Kidney glomerular epithelial cell (primary cell): ENCODE data around the gene LRMDA.
A peak's percentile ranks its signal among the peaks of the same experiment; 100 is the strongest.

Experiments
- DNase-seq: peaks from one replicate; lab custom pipeline; 2025; lab: John Stamatoyannopoulos, UW

LRMDA gene

DNA sequence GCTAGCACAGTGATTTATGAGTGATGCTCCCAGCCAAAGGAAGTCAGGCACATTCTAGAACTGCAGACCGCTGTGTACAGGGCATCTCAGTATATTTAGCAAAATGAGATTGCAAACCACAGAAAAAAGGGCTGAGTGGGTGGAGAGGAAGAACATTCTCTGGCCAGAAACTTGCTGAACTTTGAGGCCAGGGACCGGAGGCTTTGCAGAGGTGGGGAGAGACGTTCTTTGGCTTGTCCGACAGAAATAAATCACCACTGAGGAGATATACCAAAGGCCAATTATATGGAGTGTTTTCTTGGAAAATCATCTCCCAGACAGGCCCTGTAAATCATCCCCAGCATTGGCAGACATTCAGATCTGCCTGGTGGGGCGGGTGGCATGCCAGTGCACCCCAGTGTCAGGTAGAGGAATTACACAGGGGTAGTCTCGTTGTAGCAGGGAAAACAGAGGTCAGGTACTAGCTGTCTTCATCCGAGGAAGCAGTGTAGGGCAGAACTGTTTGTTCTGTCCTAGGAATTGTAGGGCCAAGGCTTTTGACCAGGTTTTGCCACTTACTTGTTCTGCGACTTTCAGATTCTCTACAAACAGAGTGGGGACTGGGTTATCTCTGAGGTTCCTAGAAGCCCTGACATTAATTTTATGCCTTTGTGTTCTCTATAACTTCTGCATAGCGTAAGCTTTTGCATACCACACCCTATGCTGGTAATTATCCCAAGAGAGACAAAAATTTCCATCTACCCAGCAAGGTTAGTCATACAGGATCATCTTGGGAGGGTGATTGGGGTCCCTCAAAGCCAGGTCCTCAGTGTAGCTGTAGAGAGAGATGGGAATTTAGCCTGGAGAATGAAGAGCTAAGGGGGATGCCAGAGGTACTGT lies 655.6 kb downstream of the LRMDA start:
- peak; percentile 97 for DNase-seq

GRCh38 chr10:76088008-76088407 lies 656.6 kb downstream of the LRMDA start:
- no peak for DNase-seq

- DNase-seq = peak; percentile 13
These were observed 657.6 kb downstream of the LRMDA start for GRCh38 chr10:76088980-76089379.

DNA sequence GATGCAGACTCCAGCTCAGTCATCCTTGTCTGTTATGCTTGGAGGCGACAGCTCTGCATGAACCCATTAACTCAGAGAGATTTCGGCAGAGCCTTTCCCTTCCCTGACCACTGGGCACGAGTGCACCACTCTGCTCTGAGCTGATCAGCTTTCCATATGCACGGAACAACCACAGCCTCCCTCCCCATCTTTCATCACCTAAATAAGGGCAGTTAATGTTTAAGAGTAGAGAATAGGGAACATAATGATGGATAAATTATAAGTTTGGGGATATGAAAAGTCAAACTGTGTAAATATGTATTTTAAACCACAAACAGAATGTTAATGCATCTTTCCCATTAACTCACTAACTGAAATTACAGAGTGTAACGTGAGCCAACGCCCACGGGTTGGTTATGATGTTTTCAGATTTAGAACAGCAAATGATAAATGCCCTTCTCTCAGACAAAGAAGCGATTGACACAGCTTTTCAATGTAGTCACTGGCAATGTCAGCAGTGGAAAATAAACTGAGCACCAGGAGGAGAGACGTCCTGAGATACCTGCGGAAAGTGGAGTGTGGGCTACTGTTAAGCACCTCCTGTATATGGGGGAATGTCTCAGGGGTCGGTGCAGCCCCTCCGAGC lies 658.2 kb downstream of the LRMDA start:
- DNase-seq = no peak

DNA sequence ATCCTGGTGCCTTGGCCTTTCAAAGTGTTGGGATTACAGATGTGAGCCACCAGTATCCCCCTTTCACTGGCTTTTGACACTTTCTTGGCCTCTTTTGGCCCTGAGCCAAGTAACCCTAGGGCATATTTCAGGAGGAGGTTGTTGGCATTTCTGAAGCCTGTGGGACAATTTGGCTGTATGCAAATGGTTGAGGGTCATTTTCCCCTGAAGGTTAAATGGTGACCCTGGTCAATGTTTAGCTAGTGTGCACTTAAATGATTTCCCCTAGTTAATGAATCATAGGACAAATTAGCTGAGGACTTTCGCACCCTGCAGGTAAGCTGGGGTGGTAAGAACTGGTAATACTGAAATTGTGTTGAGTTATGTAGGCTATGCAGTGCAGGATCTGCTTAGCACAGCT lies 660.5 kb downstream of the LRMDA start:
- no peak for DNase-seq

DNA sequence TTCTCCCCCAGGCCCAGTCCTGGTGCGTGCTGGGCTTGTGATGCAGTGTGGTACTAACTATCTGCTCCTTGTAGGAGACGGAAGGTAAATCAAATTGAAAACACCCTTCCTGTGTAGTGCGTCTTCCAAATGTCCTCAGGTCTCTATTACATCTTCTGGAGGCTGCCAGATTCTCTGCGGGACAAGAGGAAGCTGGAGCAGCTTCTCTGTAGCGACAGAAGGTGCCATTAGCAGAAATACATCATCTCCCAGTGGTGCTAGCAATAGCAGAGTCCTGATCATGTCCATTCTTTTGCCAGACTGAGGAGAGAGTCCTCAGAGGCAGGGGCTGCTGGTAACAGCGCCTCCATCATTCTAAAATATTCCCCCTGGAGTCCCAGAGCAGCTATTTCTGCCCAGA lies 675.2 kb downstream of the LRMDA start:
- no peak for DNase-seq

DNA sequence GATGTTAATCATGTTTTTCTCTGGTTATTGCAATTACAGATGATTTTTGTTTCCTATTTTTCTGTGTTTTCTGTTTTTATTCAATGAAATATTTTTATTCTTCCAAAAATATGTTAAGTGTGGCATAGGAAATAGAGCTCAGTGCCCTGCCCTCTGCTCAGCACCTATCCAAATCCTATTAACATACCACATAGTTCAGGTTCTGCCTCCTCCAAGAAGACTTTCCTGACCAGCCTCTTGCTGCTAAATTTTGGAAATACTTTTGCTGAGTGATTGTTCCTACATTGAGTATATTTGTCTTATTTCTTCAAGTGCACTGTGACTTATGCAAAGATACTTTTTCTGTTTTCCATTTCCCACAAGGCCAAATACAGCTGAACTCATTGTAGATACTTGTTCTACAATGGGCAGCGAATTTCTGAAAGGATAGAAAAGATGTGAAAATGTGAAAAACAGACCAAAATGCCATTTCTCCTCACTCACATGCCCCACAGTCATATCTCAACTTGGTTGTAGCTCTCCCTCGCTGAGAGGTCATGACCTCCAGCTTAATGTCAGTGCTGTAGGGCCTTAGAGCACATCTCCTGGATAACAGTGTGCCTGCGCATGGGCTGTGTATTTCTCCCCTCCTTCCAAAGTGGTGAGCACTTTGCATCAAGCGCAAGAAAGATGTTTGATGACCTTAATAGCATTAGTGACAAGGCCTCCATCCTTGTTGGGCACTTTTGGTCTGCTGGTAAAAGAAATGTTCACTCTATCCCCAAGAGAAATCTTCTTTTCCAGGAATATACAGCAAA lies 677.3 kb downstream of the LRMDA start:
- no peak for DNase-seq

- no peak for DNase-seq
These were observed 680.0 kb downstream of the LRMDA start for GRCh38 chr10:76111404-76111803.

DNA sequence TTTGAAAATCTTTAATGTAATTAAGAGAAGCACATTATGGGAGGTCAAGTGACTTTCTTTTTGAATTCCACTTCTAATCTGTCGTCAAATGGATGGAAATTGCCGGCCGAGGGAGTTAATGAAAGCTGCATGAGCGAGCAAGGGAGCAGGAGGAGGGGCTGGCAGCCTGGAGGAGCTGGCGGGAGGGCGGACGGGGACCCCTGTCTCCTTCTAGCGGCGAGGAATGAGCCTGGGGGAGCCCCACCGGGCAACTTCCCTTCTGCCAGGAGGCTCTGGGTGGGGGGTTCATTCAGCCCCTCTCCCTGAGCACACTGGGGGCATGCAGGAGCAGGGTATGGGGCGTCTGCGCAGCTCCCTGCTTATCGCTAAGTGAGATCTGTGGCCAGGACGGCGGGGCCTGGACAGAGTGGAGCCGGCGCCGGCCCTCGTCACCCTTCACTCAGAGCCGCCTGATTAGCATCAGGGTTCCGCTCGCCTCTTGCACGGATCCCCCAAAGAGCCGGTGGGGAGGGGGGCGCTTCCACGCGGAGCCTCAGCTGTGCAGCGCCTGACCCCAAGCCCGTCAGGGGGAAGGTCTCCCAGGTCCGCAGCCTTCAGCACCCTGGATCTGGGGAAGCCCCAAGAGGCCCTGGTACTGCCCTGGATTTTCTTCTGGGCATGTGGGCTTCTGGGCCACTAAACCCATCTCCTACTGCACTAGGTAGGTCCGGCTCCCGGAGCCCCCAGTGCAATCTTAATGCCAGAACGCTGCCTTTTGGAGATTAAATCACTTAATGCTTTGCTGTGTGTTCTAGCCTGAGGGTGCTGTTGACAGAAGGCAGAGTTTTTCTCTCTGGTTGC lies 680.8 kb downstream of the LRMDA start:
- DNase-seq = no peak

- no peak for DNase-seq
These were observed 681.4 kb downstream of the LRMDA start for GRCh38 chr10:76112826-76113150.

GRCh38 chr10:76113952-76114351 lies 682.5 kb downstream of the LRMDA start:
- peak; percentile 45 for DNase-seq

- no peak for DNase-seq
These were observed 683.2 kb downstream of the LRMDA start for GRCh38 chr10:76114581-76115001.

DNA sequence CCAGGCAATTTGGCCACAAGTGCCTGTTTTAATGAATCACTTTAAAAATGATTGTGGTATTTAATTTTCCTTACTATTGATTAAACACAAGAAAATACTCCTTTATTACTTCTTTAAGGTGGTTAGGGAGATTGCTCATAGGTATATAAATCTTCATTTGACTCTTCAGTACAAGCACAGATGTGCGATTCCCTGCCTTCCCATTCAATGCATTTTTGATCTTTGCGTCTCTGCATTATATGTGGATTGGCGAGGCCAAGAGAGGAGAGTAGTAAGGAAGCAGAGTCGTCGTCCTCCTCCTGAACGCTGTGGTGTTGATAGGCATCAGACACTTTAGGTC lies 683.7 kb downstream of the LRMDA start:
- DNase-seq = no peak

DNA sequence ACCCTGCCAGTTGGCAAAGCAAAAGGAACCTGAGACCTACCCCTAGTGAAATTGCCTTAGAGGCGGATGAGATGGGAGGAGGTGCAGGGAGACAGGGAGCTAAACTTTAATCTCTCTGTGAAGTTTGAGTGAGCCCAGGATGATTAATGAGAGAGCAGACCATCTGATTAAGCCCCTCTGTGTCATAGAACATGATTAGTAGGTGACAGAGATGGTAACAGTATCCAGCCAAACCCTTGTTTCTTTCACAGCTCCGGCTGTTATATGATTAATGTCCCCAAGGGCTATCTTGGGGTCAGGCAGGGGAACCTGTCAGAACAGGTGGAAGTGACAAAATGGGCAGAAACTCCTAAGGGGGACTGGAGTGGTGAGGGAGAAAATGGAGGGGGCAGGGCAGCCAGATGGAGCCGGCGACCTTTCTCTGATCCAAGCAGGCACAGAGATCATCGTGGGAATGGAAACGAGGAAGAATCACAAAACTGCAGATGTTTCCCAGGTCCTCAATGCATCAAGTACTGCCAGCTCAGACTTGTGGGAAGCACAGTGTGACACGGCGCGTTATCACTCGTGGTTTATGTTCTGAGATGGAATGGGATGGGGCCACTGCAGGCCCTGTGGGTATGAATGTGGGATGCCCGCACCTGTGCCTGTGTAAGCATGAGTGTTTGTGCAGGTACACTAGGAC lies 684.2 kb downstream of the LRMDA start:
- DNase-seq = no peak

- no peak for DNase-seq
These were observed 685.1 kb downstream of the LRMDA start for GRCh38 chr10:76116523-76116922.

DNA sequence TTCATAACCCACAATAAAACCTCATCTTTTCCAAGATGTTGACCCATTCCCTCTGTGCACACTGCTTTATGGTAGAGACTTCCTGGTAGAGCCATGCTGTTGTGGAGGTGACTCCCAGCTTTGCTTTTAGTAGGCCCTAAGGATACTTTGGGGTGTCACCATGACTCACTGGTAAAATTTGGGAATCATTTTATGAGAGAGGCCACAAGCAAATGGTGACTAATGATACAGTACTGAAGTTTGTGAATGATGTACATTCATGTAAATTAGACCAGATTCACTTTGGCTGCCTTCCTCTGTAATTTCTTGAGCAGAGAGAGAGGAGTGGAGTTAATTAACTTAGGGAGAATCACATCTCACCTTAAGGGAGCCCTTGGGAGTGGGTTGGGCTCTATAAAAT lies 686.5 kb downstream of the LRMDA start:
- DNase-seq = no peak

- no peak for DNase-seq
These were observed 687.6 kb downstream of the LRMDA start for GRCh38 chr10:76119036-76119435.

DNA sequence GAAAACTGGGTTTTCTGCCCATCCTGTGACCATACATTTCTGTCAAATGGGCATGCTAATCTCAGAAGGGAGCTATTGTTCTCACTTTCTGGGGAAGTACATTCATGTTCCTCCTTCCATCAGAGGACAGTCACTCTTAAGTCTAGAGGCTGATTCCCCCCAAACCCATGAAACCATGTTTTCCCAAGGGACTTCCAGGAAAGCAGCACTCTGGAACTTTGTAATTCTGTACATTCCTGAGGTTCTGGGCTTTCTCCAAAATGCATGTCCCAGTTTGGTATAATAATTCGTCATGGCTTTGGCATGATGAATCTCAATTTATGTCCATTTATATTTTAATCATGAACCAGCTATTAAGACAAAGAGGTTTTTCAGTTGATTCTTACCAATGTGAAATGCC lies 688.1 kb downstream of the LRMDA start:
- DNase-seq = no peak

GRCh38 chr10:76122056-76122455 lies 690.6 kb downstream of the LRMDA start:
- DNase-seq = no peak

- no peak for DNase-seq
These were observed 692.9 kb downstream of the LRMDA start for GRCh38 chr10:76124280-76124679.

DNA sequence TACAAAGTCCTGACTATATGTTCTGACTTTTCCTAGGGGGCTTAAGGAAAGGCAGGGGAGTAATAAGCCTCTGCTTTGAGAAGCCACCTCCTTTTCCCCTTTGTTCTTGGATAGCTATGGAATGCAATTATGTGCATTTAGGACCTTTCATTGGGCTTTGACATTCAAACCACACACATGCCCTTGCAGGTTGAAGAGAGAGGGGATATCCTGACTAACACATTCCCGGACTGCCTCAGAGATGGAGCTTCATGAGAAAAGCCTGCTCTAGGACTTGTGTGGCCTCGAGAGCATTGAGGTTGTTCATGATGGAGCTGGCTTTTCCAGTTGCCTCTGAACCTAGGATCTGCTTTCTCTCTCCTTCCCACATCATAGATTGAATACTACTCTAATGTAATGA lies 694.5 kb downstream of the LRMDA start:
- DNase-seq = no peak
